B cell (primary cell): ENCODE data around the gene SPACA4.

Experiments
- CTCF ChIP-seq: fragments of 200-600 bp; IDR thresholded peaks from one replicate; pipeline ENCODE4 v1.8.0; 2022; ENCODE audit warnings: antibody characterized with exemption, mild to moderate bottlenecking
- EZH2 ChIP-seq: IDR thresholded peaks from 2 replicates; pipeline ENCODE4 v1.6.1; 2012; ENCODE audit warnings: borderline replicate concordance, low read depth, mild to moderate bottlenecking, moderate library complexity, low read length; ENCODE audit not compliant: insufficient read depth, poor library complexity, severe bottlenecking

GRCh38 chr19:48587387-48587786 is 19.2 kb upstream of the SPACA4 start:
- TF ChIP-seq EZH2: no peak
- TF ChIP-seq CTCF: no peak
